Brain microvascular endothelial cell (primary cell): ENCODE measurements around the gene PBX1.
A peak's percentile ranks its signal among the peaks of the same experiment; 100 is the strongest.

Source experiments
- DNase-seq: peaks from one replicate; pipeline ENCODE4 v3.0.0-alpha.2; 2020
- H3K27ac ChIP-seq: fragments of 250-450 bp; sonication (Bioruptor Pico); 2 replicates; pipeline ENCODE4 v1.5.1; 2020; ENCODE audit warnings: mild to moderate bottlenecking, moderate library complexity
- H3K27me3 ChIP-seq: fragments of 250-450 bp; sonication (Bioruptor Pico); replicated peaks from 2 replicates; pipeline ENCODE4 v1.5.1; 2020; ENCODE audit warnings: mild to moderate bottlenecking
- H3K36me3 ChIP-seq: fragments of 250-450 bp; sonication (Bioruptor Pico); replicated peaks from 2 replicates; pipeline ENCODE4 v1.5.1; 2020; ENCODE audit warnings: mild to moderate bottlenecking
- H3K4me3 ChIP-seq: 2 replicates; pipeline ENCODE4 v1.5.1; 2011; ENCODE audit warnings: low read depth, mild to moderate bottlenecking, control low read depth, low read length, moderate library complexity
- in situ Hi-C: cut with HindIII; loops from 2 replicates; pipeline ENCODE4 v1.10.0; 2017; ENCODE audit warnings: low sequenced_read_pairs, low pct_ligation_motif_present
- TF ChIP-seq, protein P1 (sequence below): IDR thresholded peaks from 2 replicates; pipeline ENCODE4 v1.5.1; 2011; ENCODE audit warnings: low read depth, mild to moderate bottlenecking, moderate library complexity, low read length, control low read depth, inconsistent platforms; ENCODE audit errors: missing control alignments

Gene PBX1

DNA sequence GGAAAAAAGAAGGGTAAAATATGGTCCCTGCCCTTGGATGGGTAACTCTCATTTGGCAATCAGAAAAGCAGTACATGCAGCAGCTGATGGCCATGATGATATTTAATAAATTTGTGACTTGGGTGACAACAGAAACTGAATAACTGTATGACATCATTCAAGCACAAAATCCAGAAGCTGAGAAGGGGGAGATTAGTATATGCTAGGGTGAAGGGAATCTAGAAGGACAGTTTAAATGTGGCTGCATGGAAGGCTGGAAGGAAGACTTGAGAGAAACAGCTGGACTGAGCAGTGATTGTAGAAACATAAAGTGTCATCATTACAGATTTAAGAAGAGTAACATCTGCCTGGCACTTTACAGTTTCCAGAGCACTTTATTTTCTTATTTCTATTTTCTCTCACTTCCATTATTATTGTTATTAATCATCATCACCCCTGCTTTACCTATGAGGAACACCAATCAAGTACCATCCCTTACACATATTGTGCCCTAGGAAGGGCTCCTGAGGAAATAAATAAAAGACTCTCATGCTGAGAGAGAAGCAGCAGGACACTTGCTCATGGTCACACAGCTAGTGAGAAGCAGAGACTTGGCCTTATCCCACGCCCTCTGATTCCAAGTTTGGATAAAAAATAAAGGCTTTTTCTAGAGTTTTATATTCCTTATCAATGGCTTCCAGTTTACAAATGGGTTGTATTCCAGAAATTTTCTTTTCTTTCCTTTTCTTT lies 207.2 kb downstream of the PBX1 start:
- H3K4me3 ChIP-seq: no peak overlapping the region
- no peaks in the 10 kb centered on the region for H3K27me3 ChIP-seq
- in situ Hi-C loops: no loop called here
- no peaks in the 10 kb centered on the region for H3K36me3 ChIP-seq
- H3K27ac ChIP-seq: peak overlapping the region; percentile 98
- no peak for DNase-seq
- TF ChIP-seq, protein P1, sequence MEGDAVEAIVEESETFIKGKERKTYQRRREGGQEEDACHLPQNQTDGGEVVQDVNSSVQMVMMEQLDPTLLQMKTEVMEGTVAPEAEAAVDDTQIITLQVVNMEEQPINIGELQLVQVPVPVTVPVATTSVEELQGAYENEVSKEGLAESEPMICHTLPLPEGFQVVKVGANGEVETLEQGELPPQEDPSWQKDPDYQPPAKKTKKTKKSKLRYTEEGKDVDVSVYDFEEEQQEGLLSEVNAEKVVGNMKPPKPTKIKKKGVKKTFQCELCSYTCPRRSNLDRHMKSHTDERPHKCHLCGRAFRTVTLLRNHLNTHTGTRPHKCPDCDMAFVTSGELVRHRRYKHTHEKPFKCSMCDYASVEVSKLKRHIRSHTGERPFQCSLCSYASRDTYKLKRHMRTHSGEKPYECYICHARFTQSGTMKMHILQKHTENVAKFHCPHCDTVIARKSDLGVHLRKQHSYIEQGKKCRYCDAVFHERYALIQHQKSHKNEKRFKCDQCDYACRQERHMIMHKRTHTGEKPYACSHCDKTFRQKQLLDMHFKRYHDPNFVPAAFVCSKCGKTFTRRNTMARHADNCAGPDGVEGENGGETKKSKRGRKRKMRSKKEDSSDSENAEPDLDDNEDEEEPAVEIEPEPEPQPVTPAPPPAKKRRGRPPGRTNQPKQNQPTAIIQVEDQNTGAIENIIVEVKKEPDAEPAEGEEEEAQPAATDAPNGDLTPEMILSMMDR: no peak

DNA sequence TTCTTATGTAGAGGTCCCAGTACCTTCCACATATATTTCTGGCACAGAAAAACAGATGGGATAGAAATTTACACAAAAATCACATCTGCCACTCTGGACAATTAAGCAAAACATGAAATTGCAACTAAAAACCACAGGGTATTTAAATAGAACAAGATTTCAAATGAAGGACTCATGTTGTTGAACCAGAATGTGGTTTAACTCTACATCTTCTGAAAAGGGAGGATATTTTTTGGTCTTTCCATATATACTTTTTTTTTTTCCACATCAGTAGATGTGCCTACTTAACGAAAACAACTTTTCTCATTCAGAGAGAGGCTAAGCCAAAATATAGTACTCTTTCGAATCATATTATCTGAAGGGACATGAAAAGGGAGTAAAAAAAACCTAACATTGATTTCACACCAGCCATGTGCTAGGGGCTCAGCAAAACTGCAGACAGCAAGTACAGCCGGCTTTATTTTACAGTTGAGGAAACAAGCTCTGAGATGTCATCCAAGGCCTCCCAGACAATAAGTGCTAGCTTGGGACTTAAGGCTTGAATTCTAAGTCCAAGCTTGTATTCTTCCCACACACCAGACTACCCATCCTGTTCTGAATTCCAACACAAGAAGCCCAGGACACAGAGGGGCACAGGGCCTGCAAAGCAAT lies 208.9 kb downstream of the PBX1 start:
- H3K36me3 ChIP-seq: no peaks in the 10 kb centered on the region
- H3K4me3 ChIP-seq: no peak overlapping the region
- in situ Hi-C loops: no loop called here
- H3K27ac ChIP-seq: peak overlapping the region; percentile 98
- DNase-seq: no peak
- TF ChIP-seq, protein P1: no peak
- H3K27me3 ChIP-seq: no peaks in the 10 kb centered on the region

DNA sequence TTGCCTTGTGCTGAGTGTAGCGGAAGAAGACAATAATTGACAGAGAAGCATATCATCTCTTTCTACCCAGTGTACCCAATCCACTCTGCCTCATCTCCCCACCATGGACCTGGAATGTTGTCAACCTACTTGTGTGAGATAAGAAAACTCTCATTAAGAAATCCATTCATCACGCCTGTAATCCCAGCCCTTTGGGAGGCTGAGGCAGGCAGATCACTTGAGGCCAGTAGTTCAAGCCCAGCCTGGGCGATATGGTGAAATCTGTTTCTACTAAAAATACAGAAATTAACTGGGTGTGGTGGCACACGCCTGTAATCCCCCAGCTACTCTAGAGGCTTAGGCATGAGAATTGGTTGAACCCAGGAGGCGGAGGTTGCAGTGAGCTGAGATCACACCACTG lies 209.6 kb downstream of the PBX1 start:
- TF ChIP-seq, protein P1: no peak
- DNase-seq: no peak
- no peak overlapping the region for H3K4me3 ChIP-seq
- peak overlapping the region; percentile 98 for H3K27ac ChIP-seq
- in situ Hi-C loops: no loop called here
- H3K36me3 ChIP-seq: no peaks in the 10 kb centered on the region
- H3K27me3 ChIP-seq: no peaks in the 10 kb centered on the region

DNA sequence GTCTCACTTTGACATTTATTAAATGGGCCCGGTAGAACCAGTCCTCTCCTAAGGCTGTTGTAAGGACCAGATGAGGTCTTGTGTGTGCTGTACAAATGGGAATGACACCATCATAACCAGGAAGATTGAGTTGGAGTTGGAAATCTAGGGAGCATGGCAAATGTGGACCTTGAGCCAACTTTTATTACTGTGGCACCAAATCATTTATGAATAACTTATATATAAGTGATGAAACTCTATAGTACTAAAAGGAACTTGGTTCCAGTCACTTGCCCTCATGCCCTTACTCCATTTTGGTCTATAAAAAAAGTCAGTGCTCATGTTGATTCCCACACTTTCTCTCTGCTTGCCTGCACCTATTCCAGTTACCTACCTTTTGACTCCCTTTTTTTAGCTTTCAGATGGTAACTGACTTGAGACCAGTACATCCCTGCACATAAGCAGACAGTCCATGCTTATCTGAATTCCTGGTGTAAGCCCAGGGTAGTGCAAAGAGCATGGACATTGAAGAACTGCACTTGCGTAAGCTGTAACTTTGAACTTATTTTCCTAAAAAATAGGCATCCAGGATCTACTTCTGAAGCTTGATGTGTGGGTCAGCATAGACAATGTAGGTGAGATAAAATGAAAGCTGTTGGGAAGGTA lies 210.6 kb downstream of the PBX1 start:
- H3K27me3 ChIP-seq: no peaks in the 10 kb centered on the region
- in situ Hi-C loops: no loop called here
- no peaks in the 10 kb centered on the region for H3K36me3 ChIP-seq
- TF ChIP-seq, protein P1: no peak
- DNase-seq: no peak
- H3K27ac ChIP-seq: no peak overlapping the region
- no peak overlapping the region for H3K4me3 ChIP-seq

DNA sequence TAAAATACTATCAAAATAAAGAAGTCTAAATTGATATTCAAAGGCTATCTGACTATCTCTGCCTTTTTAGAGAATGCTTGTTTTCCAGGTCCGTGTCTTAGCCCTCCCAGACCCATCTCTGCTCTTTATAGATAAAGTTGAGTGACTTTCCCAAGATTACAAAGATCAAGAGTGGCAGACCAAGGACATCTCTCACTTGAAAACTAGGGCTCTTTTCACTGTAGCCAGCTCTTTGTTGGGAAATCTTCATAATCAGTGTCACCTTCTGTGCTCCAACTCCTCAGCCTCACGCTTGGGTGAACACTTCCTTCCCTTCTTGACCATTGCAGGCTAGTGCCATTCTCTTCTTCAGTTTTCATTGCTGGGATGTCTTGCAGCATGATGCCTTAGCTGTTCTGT lies 211.1 kb downstream of the PBX1 start:
- in situ Hi-C loops: no loop called here
- Histone ChIP-seq H3K27me3 (no peaks in the 10 kb centered on the region), H3K4me3 (no peak overlapping the region), H3K27ac (no peak overlapping the region), H3K36me3 (no peaks in the 10 kb centered on the region)
- DNase-seq: no peak
- TF ChIP-seq, protein P1: no peak
